HepG2 (cell line): ENCODE results near the gene RNU6-1. TPM values are rescaled to one million over a fixed set of nuclear protein-coding genes. Genes with fewer than 3 reads are reported as not detected.

ENCODE experiments used
- ATAC-seq: fragments of 200-7000 bp; cut with Tn5 transposase; 3 replicates; pipeline ENCODE4 v1.9.1; 2020; ENCODE audit warnings: mild to moderate bottlenecking, moderate library complexity
- BruUV-seq: library from RNA; stranded (reverse); fragments of 400-500 nt; replicated peaks from 2 replicates; lab custom pipeline; 2021; lab: Mats Ljungman, UMichigan
- CTCF ChIA-PET: fragments of 300-600 bp; formaldehyde crosslinking; extraction: SDS; loops from one replicate; lab custom pipeline; 2021; ENCODE audit warnings: low total read pairs, inconsistent platforms, low intra/inter-chr PET ratio; lab: Yijun Ruan, JAX
- POLR2A ChIA-PET: fragments of 350-600 bp; sonication (Branson Sonifier 250); formaldehyde crosslinking; loops from one replicate; lab custom pipeline; 2020; ENCODE audit warnings: antibody characterized with exemption, inconsistent platforms; lab: Yijun Ruan, JAX
- DNase-seq: peaks from one replicate; pipeline ENCODE4 v3.0.0-alpha.2; 2015; ENCODE audit warnings: low spot score
- FAIRE-seq: peaks from 3 replicates; lab custom pipeline; 2011; peaks lifted over from hg19 to GRCh38; lab: Jason Lieb, UNC
- H2AFZ ChIP-seq: one replicate; pipeline ENCODE4 v1.6.1; 2011; ENCODE audit warnings: low read length, inconsistent platforms
- H3K27ac ChIP-seq: fragments of 300-600 bp; 3 replicates; pipeline ENCODE4 v1.8.0; 2011; ENCODE audit warnings: mixed run types, mild to moderate bottlenecking, mixed read lengths, low read length, inconsistent platforms; ENCODE audit not compliant: insufficient read depth; ENCODE audit errors: extremely low read length
- H3K27me3 ChIP-seq, 2 experiments: fragments of 200-600 bp in 1 of 2; 2 replicates in 1 of 2; 3 replicates in 1 of 2; pipeline versions ENCODE4 v1.6.0 to v1.8.0; 2011; ENCODE audit warnings: low read length in 2 of 2, mild to moderate bottlenecking in 2 of 2, moderate library complexity in 2 of 2, inconsistent platforms in 1 of 2; ENCODE audit not compliant: insufficient read depth in 2 of 2, control insufficient read depth in 1 of 2
- H3K36me3 ChIP-seq, 2 experiments: fragments of 200-600 bp in 1 of 2; replicated peaks in 1 of 2; 2 replicates in 1 of 2; 3 replicates in 1 of 2; pipeline versions ENCODE4 v1.5.1 to v1.8.0; 2011; ENCODE audit warnings: low read length in 2 of 2, inconsistent platforms in 1 of 2; ENCODE audit not compliant: insufficient read depth in 2 of 2, control insufficient read depth in 1 of 2
- H3K4me1 ChIP-seq: 2 replicates; pipeline ENCODE4 v1.5.1; 2012; ENCODE audit warnings: low read length, inconsistent platforms; ENCODE audit not compliant: insufficient read depth
- H3K4me2 ChIP-seq: 2 replicates; pipeline ENCODE4 v1.6.0; 2011; ENCODE audit warnings: low read depth, low read length, inconsistent platforms
- H3K4me3 ChIP-seq, 3 experiments: fragments of 200-600 bp in 1 of 3; sonication (generic), shearing (Covaris generic) in 1 of 3; replicated peaks in 1 of 3; 2 replicates each; pipeline ENCODE4 v1.5.1; 2011 to 2016; ENCODE audit warnings: low read length in 3 of 3, inconsistent platforms in 2 of 3, low read depth in 2 of 3, mild to moderate bottlenecking in 2 of 3, control low read depth in 1 of 3, mixed read lengths in 1 of 3; ENCODE audit not compliant: insufficient read depth in 1 of 3
- H3K79me2 ChIP-seq: one replicate; pipeline ENCODE4 v1.6.1; 2011; ENCODE audit warnings: low read length, inconsistent platforms; ENCODE audit not compliant: insufficient read depth
- H3K9ac ChIP-seq: 2 replicates; pipeline ENCODE4 v1.6.0; 2011; ENCODE audit warnings: mild to moderate bottlenecking, low read depth, low read length, inconsistent platforms; ENCODE audit not compliant: insufficient read depth
- H3K9me3 ChIP-seq: 2 replicates; pipeline ENCODE4 v1.5.1; 2012; ENCODE audit warnings: mild to moderate bottlenecking, low read length
- H4K20me1 ChIP-seq: 2 replicates; pipeline ENCODE4 v1.6.0; 2011; ENCODE audit warnings: inconsistent platforms, mild to moderate bottlenecking, low read length, moderate library complexity; ENCODE audit not compliant: insufficient read depth
- EHMT2 ChIP-seq: fragments of 200-600 bp; sonication (generic); IDR thresholded peaks from 2 replicates; pipeline ENCODE4 v1.7.0; 2017; ENCODE audit warnings: antibody characterized with exemption, low read depth, low read length, borderline replicate concordance
- HNRNPLL ChIP-seq: fragments of 200-400 bp; formaldehyde crosslinking; IDR thresholded peaks from 2 replicates; pipeline ENCODE4 v1.6.1; 2017; ENCODE audit warnings: mild to moderate bottlenecking, low read depth, low read length; ENCODE audit not compliant: poor library complexity, severe bottlenecking
- HNRNPUL1 ChIP-seq: fragments of 200-400 bp; formaldehyde crosslinking; IDR thresholded peaks from 2 replicates; pipeline ENCODE4 v1.6.1; 2017; ENCODE audit warnings: low read depth, mild to moderate bottlenecking, low read length, moderate library complexity
- ZNF232 ChIP-seq: sonication (generic); formaldehyde crosslinking; IDR thresholded peaks from 2 replicates; pipeline ENCODE4 v1.4.0; 2020; ENCODE audit warnings: missing genetic modification reagents, borderline replicate concordance
- ZNF850 ChIP-seq: sonication (generic); formaldehyde crosslinking; conservative IDR thresholded peaks from 2 replicates; pipeline ENCODE4 v1.9.0; 2021; ENCODE audit warnings: mild to moderate bottlenecking, missing genetic modification reagents
- WGBS: methylation state at CpG from one replicate; pipeline ENCODE4 v1.1.6; 2017; ENCODE audit warnings: low lambda C conversion rate; 5-methylcytosine and 5-hydroxymethylcytosine counted together
- in situ Hi-C: cut with HindIII; loops from 2 replicates; pipeline ENCODE4 v1.10.0; 2017; ENCODE audit warnings: low pct_unique_long_range_greater_than_20kb; ENCODE audit not compliant: extremely low pct_ligation_motif_present
- intact Hi-C: fragments of 100-400 bp; cut with micrococcal nuclease; formaldehyde crosslinking; loops from one replicate; pipeline ENCODE4 v1.10.0; 2022; ENCODE audit not compliant: unreplicated experiment
- polyA plus RNA-seq, 8 experiments: library from polyadenylated mRNA; depleted of rRNA in 3 of 8; stranded (reverse) in 7 of 8; unstranded in 1 of 8; fragments of >200 nt; fragmentation: Illumina TruSeq in 4 of 8; extraction: Trizol in 4 of 8; gene quantifications; 2 replicates each; pipeline versions ENCODE4 v1.2.1 to v1.2.3, GENCODE V29; 2011 to 2016; ENCODE audit warnings: low read depth in 4 of 8, missing spikeins in 1 of 8, mixed read lengths in 1 of 8; ENCODE audit not compliant: insufficient read depth in 1 of 8
- total RNA-seq, 5 experiments: library from RNA; depleted of rRNA; stranded (reverse); fragments of >200 nt; fragmentation: Illumina TruSeq; extraction: Trizol; gene quantifications; 2 replicates each; pipeline ENCODE4 v1.2.3, GENCODE V29; 2016; ENCODE audit warnings: low read depth in 1 of 5
- TF ChIP-seq, protein P1 (sequence below): sonication (generic); formaldehyde crosslinking; IDR thresholded peaks from one replicate; pipeline ENCODE4 v1.5.1; 2020; ENCODE audit warnings: mild to moderate bottlenecking, missing genetic modification reagents; ENCODE audit errors: not compliant biosample characterization
- TF ChIP-seq, protein P2 (sequence below): sonication (generic); formaldehyde crosslinking; IDR thresholded peaks from 2 replicates; pipeline ENCODE4 v1.5.1; 2020; ENCODE audit warnings: missing genetic modification reagents, mild to moderate bottlenecking, borderline replicate concordance

Gene RNU6-1
- total and polyA plus RNA-seq, 2 of the 13 experiments (the other 11 are each of a cell fraction or from before 2014, with no cell fraction given), result under 0.01 TPM; not detected in 1

DNA sequence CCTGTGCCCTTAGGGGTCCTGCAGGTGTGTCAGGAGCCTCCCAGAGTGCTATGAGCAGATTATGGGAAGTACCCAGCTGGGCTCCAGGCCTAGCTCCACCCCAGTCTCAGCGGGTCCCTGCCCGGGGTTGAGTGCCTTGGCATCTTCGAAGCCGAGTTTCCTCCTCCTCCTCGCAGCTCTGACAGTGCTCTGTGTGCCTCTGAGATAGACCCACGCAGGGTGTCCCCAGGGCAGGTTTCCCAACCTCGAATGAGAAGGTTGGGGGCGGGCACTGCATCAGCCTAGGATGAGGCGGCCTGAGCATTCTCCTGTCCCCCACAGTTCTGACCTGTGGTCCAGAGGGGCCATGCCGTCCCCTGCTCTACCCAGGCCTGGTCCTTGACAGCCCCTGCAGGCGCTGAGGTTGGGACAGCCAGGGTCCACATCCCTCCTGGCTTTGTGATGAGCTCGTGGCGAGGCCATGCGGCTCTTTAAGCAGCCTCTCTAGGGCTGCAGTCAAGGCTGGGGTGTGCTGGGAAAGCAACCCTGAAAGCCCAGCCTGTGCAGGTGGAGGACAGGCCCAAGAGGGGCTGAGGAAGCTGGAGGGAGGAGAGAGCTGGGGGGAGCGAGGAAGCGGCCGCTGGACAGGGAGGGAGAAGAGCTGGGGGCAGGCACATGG lies 34.7 kb downstream of the RNU6-1 start:
- Histone ChIP-seq H3K4me3 (no peak overlapping the region), H2AFZ (no peak overlapping the region), H3K9ac (no peak overlapping the region), H3K4me1 (peaks cover 9% of the 10 kb centered on the region), H4K20me1 (no peaks in the 10 kb centered on the region), H3K27me3 (no peaks in the 10 kb centered on the region), H3K36me3 (no peaks in the 10 kb centered on the region), H3K79me2 (no peaks in the 10 kb centered on the region), H3K4me2 (no peak overlapping the region)
- CTCF ChIA-PET, result no interaction called here
- no peak; the same call in 2 of the 3 replicates for ATAC-seq
- WGBS, result 97% methylated on average over 7 of the region's 17 CpGs
- no peak for DNase-seq
- intact Hi-C loops, result no loop called here
- FAIRE-seq, result no peak
- BruUV-seq, result no TSS peak
- TF ChIP-seq HNRNPUL1, result no peak
- TF ChIP-seq, protein P1, sequence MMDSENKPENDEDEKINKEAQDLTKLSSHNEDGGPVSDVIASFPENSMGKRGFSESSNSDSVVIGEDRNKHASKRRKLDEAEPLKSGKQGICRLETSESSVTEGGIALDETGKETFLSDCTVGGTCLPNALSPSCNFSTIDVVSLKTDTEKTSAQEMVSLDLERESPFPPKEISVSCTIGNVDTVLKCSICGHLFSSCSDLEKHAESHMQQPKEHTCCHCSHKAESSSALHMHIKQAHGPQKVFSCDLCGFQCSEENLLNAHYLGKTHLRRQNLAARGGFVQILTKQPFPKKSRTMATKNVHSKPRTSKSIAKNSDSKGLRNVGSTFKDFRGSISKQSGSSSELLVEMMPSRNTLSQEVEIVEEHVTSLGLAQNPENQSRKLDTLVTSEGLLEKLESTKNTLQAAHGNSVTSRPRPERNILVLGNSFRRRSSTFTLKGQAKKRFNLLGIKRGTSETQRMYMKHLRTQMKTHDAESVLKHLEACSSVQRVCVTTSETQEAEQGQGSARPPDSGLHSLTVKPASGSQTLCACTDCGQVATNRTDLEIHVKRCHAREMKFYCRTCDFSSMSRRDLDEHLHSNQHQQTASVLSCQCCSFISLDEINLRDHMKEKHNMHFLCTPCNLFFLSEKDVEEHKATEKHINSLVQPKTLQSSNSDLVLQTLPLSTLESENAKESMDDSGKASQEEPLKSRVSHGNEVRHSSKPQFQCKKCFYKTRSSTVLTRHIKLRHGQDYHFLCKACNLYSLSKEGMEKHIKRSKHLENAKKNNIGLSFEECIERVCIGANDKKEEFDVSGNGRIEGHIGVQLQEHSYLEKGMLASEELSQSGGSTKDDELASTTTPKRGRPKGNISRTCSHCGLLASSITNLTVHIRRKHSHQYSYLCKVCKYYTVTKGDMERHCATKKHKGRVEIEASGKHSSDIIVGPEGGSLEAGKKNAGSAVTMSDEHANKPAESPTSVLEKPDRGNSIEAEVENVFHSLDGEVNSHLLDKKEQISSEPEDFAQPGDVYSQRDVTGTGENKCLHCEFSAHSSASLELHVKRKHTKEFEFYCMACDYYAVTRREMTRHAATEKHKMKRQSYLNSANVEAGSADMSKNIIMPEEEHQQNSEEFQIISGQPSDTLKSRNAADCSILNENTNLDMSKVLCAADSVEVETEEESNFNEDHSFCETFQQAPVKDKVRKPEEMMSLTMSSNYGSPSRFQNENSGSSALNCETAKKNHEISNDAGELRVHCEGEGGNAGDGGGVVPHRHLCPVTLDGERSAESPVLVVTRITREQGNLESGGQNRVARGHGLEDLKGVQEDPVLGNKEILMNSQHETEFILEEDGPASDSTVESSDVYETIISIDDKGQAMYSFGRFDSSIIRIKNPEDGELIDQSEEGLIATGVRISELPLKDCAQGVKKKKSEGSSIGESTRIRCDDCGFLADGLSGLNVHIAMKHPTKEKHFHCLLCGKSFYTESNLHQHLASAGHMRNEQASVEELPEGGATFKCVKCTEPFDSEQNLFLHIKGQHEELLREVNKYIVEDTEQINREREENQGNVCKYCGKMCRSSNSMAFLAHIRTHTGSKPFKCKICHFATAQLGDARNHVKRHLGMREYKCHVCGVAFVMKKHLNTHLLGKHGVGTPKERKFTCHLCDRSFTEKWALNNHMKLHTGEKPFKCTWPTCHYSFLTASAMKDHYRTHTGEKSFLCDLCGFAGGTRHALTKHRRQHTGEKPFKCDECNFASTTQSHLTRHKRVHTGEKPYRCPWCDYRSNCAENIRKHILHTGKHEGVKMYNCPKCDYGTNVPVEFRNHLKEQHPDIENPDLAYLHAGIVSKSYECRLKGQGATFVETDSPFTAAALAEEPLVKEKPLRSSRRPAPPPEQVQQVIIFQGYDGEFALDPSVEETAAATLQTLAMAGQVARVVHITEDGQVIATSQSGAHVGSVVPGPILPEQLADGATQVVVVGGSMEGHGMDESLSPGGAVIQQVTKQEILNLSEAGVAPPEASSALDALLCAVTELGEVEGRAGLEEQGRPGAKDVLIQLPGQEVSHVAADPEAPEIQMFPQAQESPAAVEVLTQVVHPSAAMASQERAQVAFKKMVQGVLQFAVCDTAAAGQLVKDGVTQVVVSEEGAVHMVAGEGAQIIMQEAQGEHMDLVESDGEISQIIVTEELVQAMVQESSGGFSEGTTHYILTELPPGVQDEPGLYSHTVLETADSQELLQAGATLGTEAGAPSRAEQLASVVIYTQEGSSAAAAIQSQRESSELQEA (CRISPR knock-in tag), result no peak
- TF ChIP-seq HNRNPLL, result no peak
- no peak for TF ChIP-seq EHMT2
- TF ChIP-seq ZNF232 (CRISPR knock-in tag), result no peak
- no peak for TF ChIP-seq ZNF850
- TF ChIP-seq, protein P2, sequence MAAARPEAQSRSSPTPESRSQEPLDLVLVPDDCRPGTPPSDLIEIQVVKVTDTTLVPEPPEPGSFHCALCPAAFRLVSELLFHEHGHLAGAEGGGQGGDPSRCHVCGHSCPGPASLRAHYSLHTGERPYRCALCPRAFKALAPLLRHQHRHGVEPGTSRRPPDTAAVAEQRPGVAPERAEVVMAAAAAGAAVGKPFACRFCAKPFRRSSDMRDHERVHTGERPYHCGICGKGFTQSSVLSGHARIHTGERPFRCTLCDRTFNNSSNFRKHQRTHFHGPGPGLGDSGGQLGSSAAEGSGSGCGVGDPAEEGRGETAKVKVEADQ (CRISPR knock-in tag), result no peak
- TF ChIP-seq, all 625 proteins: peak for 0
- no peak overlapping the region for H3K27ac ChIP-seq
- in situ Hi-C loops, result no loop called here
- H3K9me3 ChIP-seq, result no peaks in the 10 kb centered on the region
- POLR2A ChIA-PET, result no interaction called here
